ENCODE data around the gene RNF41.
"Not testable (repeated sequence)": the region's sequence is repeated elsewhere in the genome, so short reads cannot be mapped to it uniquely, and the experiment has no call there.

Gene RNF41

DNA sequence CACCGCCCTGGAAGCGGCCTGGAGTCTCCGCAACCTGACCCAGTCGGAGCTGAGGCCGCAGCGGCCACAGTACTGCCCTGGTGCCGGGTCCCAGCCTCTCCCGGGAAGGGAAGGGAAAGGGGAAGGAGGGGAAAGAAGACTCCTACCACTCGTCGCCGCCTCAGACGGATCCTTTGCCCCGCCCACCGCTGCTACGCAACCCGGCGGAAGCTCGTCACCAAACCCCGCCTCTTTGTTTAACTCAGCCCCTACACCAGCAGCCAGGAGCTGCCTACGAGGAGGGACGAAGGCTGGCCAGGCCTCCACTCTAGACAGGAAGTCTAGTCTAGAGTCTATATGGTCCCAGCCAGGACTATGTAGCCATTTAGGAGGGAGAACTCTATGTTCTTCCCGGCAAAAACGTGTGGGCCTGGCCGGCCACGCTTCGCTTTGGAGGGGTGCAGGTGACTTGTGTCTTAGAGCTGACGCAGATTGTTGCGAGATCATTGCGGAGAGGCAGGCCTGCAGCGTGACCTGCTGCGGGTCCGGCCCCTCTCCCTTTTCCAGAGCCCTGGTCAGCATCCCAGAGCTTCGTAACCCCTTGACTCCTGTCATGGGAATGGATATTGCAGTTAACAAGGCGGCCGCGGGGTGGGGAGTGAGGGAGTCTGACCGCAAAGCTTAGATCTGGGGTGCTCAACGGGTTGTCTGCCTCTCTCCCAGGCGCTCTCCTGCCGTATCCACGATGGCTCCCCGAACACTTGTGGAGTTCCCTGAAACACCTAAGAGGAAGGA, at the start of gene RNF41:
RNF41 (minus strand) TSS at position 166 of the 774 bp plus-strand sequence. CDS start 7,875 bp downstream, outside the sequence.
- peak; percentile 95 for DNase-seq (ENCODE audit: low spot score)

DNA sequence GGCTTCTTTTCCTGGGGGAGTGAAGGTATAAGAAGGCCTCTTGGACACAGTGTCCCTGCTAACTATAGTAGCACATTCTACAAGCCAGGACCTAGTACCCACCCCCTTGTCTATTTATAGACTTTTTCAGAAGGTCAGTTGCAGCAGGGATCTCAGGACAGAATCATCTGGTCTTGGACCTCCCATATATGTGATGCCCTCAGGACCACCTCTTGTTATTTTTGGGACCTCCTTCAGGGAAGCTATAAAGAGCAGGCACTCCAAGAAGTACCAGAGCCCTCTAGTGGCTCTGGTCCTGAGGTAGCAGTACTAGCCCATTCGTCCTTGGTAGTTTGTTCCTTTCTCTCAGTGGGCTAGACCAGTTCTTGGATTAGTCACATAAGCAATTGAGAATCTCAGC, 49.3 kb upstream of the RNF41 start:
- peak; percentile 65 for DNase-seq (ENCODE audit: low spot score)

DNA sequence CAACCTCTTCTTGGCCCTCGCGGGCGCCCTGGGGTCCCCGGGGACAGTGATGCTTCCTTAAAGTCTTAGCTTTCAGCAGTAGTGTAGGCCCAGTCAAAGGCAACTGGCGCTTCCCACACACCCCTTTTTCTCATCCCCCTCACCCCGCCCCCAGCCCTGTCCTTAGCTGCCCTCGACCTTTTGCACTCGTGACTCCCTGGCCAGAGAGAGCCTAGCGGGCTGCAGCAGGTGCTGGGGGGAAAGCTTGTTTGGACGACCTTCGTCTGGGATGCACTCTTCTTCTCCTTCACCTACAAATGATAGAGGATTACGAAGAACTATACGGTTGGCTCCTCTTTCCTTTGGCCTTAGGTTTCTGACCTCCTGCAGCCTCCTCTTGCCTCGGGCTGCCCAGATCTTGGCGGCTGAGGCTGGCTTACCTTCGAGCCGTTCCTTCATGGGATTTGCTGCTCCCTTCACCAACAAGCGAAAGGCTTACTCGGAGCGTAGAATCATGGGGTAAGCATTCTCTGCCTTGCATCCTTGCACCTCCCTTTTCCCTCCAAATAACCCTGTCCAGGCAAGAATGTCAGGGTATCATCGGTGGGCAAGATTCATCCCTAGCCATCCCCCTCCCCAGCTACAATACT, 45.8 kb upstream of the RNF41 start:
- no peak for DNase-seq (ENCODE audit: low spot score)

DNA sequence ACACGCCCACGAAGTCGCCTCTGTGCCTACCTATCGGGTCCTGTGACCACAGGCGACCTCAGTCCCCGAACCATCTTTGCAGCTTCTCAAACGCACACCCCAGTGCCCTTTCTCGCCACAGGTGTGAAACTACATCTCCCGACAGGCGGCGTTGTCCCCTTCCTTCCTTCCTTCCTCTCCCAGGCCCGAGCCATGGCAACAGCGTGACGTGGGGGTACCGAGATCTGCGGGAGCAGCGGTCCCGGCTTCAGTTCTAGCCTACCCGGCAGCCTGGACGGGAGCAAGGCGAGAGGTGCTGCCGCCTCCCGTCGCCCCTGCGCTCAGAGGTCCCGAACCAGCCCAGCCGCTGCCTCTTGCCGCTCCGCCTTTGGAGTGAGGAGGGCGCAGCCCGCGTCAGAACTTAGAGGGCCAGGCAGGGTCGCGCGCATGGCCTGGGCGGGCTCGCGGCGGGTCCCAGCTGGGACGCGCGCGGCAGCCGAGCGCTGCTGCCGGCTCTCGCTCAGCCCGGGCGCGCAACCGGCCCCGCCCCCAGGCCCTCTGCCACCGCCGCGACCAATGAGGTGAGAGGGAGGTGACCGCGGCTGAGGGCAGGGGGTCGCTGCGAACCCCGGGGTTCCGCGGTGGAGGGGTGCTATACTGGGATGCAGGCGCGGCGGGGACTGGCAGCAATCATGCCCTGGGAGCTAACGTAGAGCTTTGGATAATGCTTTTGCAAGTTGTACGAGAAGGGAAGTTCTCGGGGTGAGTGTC, 45.1 kb upstream of the RNF41 start, which contains the start of gene COQ10A:
COQ10A (plus strand) TSS at position 250 of the 750 bp plus-strand sequence; CDS start at position 427, 177 bp downstream.
- peak; percentile 94 for DNase-seq (ENCODE audit: low spot score)

DNA sequence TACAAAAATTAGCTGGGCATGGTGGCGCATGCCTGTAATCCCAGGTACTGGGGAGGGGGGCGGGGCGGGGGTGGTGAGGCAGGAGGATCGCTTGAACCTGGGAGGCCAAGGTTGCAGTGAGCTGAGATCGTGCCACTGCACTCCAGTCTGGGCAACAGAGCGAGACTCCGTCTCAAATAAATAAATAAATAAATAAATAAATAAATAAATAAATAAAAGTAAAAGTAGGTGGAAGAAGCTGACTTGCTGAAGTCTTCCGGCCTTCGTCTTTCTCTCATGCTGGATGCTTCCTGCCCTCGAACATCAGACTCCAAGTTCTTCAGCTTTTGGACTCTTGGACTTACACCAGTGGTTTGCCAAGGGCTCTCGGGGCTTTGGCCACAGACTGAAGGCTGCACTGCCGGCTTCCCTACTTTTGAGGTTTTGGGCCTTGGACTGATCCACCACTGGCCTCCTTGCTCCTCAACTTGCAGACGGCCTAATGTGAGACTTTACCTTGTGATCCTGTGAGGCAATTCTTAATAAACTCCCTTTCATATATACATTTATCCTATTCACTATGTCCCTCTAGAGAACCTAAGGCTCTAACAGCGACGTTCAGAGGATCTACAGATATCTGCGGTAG, 44.5 kb upstream of the RNF41 start:
- not testable (repeated sequence) for DNase-seq (ENCODE audit: low spot score)

DNA sequence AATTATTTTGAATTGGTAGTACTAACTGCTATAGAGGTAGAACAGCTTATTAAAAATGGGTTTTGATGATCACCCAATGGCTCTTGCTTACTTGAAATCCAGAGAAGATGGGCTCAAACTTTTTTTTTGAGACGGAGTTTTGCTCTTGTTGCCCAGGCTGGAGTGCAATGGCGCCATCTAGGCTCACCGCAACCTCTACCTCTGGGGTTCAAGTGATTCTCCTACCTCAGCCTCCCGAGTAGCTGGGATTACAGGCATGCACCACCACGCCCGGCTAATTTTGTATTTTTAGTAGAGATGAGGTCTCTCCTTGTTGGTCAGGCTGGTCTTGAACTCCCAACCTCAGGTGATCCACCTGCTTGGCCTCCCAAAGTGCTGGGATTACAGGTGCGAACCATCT, 41.2 kb upstream of the RNF41 start:
- not testable (repeated sequence) for DNase-seq (ENCODE audit: low spot score)

DNA sequence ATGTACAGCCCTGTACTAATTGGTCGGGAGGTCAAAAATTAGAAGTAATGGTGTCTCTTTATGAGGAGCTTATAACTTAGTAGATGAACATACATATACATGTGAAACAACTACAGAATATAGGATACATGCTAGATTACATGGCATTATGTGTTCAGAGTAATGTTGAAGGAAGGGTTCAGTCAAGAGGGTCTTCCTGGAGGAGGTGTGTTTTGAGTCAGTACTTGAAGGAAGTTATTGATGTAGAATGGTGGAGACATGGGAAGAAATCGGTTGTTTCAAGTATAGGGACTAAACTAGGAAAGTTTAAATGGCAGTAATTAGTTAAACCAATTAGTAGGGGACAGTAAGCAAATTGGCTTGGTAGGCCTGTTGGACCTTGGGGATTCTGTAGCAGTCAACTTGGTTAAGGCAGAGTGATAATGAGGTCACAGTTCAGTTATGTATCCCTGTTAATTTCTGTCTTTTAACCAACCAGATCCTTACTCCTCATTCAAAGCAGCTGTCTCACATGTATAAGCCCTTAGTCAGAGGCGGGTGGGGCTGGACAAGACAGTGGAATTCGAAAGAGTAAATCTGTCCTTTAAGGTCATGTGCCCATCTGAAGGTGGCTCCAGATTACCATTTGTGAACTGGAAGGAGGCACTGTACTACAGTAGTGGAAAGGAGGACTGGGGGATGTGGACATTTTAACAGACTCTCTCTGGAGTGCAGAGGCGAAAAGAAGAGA, 39.9 kb upstream of the RNF41 start:
- DNase-seq (ENCODE audit: low spot score) = no peak

DNA sequence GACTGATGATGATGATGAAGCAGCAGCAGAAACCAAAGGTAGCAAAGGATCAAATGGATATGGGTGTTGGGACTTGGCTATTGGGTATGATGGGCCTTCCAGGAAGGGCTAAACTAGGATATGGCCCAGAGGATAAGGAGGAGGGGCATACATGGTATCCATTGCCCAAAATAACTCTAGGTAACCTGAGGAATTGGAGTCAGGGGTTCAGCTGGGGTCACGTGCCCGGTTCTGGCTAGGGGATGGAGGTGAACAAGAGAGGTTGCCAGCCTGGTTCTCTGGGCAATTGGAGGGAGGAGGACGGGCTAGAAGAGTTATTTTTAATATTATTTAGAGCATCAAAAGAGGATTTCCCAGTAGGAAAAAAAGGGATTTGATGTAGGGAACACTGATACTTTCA, 39.2 kb upstream of the RNF41 start:
- DNase-seq (ENCODE audit: low spot score) = no peak

DNA sequence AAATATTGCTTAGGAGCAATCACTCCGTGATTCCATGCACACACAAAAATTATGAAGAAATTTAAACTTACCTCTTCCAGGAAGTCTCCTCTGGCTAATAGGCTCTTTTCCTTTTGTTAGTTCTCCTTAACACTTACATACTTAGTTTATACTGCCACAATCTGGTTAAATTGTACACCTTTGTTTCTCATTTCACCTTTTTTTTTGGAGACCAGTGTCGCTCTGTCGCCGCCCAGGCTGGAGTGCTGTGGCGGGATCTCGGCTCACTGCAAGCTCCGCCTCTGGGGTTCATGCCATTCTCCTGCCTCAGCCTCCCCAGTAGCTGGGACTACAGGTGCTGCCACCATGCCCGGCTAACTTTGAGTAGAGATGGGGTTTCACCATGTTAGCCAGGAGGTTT, 38.7 kb upstream of the RNF41 start:
- no peak for DNase-seq (ENCODE audit: low spot score)

DNA sequence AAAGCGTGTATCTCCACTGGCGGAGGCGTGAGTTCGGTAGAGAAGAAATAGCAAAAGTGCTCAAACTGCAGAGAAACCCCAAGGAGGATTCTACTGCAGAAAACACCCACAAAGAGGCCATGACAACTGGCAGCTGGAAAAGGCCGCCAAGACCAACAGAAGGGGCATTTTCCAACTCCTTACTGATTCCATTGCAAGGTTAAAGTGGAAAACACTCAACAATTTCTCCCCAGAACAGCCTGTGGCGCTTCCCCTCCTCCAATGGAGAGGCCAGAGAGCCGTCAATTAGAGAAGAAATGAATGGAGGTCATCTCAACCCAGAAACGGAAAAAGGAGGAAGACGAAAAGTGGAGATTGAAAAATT, 37.1 kb upstream of the RNF41 start:
- no peak for DNase-seq (ENCODE audit: low spot score)

DNA sequence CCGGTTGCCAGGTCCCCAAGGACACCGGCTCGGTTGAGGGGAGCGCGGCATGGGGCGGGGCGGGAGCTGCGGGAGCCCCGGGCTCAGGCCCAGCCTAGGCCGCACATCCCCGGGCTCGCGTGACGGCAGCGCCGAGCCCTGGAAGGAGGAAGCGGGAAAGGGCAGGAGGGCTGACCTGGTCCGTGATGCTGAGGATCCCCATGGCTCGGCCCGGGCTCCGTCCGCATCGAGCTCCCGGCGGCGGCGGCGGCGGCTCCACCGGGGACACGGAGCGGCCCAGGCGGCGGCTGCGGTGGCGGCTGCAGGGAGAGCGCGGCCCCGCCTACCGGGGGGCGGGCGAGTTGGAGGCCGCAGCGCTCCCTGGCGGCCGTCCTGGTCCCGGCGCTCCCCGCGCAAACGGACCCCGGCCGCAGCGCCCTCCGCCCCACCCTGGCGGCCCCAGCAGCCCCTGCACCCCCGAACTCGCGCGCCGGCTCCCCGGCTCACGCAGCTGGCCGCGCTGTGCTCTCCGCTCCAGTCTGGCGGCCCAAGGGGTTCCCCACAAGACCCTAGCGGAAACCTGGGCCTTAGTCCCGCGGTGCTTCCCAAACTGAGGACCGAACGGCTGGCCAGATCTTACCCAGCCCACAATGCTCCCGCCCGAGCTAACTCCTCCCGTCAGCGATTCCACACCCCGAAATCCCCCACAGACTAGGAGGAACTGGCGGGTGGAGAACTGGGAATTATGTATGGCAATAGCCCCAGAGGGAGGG, 36.5 kb upstream of the RNF41 start, which contains the start of gene ANKRD52:
ANKRD52 (minus strand) TSS at position 317 of the 752 bp plus-strand sequence; CDS start at position 202, 115 bp downstream.
- DNase-seq (ENCODE audit: low spot score) = peak; percentile 83

DNA sequence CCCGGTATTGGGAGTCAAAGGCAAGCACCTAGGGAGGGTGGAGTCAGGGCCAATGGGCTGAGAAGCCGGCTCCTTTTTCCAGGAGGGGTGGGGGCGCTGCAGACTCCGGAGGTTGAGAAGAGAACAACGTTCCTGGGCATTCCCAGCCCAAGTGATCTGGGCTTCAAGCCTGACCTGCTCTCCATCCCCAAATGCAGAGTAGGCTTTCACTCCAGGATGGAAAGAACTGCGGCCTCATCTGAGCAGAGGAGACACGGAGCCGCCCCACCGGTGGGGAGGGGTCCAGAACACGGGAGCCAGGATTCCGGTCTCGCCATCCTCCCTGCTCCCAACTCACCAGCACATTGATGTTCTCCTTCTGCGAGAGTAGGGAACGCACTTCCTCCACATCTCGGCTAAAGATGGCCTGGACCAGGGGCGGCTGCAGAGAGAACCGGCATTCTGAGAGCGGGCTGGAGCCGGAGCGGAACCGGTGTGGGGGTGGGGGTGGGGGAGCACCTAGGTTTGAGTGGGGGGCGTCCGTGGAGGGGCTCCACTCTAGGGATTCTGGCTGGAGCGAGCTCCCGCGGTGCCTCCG, 35.9 kb upstream of the RNF41 start:
- DNase-seq (ENCODE audit: low spot score) = no peak

DNA sequence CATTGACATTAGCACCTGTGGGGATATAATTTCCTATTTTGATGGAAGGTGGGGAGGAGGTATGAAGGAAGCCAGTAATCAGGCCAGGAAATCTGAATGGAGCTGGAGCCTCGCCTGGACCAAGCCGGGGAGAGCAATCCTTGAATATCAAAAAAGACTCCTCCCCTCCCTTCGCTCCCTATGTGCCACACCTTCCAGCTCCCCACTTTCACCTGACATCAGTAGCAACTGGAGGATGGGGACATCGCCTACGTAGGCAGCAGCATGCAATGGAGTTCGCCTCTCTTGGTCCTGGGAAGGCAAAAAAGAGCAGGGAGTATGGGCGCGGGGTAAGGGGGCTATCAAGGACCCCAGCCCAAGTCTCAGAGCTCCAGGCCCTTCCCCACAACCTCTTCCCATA, 35.3 kb upstream of the RNF41 start:
- DNase-seq (ENCODE audit: low spot score) = no peak

DNA sequence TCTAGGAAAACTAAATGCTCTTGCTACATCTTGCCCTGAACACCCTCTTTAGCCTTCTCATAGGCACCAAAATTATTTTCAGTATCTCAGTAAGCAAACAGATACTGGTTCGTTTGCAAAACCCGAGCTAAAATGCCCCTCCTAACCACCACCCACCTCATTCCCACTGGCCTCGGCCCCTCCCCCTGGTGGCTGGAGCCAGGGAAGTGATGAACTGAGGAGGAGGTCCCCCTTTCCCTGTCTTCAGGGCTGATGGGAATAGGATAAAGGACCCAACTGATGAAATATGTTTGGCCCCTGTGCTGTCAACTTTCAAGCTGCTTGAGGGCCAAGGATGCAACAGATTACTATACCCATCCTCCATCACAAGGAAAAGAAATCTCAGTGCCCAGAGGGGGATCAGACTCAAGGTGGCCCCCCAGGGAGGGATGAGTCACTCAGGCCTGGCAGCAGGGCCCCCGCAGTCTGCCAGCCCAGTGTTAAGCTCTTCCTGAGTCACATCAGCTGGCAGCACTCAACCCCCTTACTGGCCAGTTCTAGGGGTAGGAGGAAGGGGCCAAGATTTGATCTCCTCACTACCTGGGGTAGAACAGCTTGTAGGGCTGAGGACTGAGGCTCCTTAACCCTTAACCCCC, 34.7 kb upstream of the RNF41 start:
- DNase-seq (ENCODE audit: low spot score) = no peak

DNA sequence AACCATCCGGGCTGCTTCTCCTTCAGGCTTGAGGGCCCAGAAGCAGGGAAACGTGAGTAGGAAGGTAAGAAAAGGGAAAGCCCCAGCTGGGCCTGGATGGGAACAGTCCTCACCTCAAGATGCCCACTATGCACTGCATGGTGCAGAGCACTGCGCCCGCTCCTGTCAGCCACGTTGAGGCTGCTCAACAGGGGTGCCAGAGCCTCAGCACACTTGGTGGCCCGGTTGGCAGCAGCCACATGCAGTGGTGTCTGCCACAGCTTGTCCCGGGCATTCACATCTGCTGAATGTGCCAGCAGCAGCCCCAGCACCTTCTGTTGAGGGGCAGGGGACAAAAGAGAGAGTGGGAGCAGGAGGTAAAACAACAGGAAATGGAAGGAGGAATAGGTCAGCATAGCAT, 33.9 kb upstream of the RNF41 start:
- no peak for DNase-seq (ENCODE audit: low spot score)

DNA sequence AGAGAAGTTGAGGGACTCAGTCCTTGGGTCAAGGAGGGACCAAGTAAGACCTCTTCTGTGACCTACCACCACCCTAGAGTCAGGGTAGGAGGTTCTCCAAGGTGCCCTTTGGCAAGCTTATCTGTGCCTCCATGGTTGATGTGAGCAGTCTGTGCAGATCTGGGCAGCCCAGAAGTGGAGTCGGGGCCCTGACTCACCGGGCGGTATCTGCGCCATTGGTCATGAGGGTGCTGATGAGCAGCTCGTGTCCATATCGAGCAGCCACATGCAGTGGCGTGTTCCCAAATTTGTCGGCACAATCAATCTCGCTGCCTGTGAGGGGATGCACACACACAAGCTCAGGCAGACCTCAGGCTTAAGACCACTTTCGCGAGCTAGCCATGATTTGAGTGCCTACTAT, 31.4 kb upstream of the RNF41 start:
- DNase-seq (ENCODE audit: low spot score) = no peak

DNA sequence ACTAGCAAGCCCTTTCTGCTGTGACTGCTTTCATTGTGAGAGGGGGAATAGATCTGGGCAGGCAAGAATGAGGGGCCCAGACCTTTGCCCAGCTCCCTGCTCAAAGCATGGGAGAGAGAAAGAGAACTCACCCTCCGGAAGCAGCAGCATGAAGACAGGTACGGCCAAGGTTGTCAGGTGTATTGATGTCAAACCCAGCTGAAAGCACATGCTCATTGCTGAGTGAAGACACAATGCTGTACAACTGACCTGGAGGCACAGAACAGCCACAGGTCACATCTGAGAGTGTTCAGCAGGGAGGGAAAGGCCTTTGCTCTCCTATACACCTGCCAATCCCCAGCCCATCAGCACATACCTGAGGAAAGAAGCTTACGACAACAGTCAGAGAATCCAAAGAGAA, 30.9 kb upstream of the RNF41 start:
- DNase-seq (ENCODE audit: low spot score) = no peak

DNA sequence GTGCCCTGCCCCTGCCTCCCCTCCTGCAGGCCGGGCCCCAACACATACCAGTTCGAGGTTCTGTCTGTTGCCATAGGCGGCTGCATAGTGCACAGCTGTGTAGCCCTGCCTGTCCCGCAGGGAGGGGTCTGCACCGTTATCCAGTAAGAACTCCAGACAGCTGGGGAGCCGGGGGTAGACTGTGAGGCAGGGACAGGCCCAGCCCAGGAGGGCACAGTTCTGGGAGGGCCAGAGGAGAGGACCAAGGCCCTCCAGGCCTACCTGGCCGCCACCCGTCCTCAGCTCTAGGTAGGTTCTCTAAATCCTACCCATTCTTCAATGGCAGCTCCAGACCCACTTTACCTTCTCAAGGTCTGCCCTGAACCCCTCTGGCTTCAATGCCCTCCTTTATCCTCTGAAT, 27.0 kb upstream of the RNF41 start:
- no peak for DNase-seq (ENCODE audit: low spot score)

DNA sequence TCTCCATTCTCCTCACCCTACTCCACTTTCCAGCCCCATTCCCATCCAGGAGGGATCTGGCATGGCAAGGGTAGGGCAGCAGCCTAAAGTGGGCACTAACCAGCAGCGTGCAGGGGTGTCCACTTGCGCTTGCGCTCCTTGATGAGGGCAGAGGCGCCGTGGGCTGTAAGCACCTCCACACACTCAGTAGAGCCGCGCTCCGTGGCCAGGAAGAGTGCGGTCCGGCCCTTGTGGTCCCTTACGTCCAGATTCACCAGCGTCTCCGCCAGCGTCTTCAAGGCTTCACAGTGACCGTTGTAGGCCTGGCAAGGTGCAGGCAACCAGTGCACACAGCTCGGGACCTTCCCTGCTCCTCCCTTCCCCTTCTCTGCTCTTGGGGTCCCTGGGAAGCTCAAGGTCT, 26.2 kb upstream of the RNF41 start:
- DNase-seq (ENCODE audit: low spot score) = no peak

DNA sequence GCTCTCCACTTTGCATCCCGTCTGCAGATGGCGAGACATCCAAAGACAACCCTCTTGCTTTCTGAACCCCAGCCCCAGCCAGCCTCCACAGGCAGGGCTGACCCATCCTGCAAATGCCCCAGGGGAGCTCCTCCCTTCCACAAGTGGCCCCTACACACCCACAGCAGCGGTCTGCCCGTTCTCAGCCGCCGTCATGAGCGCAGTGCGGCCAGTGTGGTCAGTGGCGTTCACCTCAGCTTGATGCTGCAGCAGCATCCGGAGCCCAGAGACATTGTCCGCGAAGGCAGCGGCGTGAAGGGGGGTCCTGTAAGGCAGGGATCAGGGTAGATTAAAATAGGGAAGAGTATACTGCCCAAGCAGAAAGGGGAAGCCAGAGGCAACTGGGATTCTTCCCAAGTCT, 22.8 kb upstream of the RNF41 start:
- DNase-seq (ENCODE audit: low spot score) = no peak
